ENCODE results near the gene RAB6B. TPM values are rescaled to one million over a fixed set of nuclear protein-coding genes. Genes with fewer than 3 reads are reported as not detected.

Gene RAB6B
- total and polyA plus RNA-seq, 8 donors = 1.6 to 9.2 (median 3.9) TPM

DNA sequence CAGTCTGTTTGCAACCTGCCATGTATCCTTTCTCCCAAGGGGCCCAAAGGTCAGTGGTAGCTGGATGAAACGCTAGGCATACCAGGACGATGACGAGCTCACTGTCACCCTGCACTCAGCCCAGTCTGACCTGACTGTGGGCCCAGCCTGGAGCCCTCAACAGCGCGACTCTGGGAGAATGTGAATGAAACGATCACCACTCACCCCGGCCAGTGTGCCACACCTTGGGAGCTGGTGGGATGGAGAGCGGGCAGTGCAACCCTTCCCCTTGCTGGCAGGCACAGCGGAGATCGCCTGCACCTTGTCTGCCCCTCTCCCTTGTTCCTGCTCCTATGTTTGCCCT is 62.9 kb downstream of the RAB6B start:
- FAIRE-seq = no peak
- intact Hi-C loops (cut with DNase I) = no loop called here
- Histone ChIP-seq H3K9me3 (no peaks in the 10 kb centered on the region), H3K4me1 (no peaks in the 10 kb centered on the region), H3K36me3 (no peaks in the 10 kb centered on the region), H3K4me3 (no peak overlapping the region), H3K27ac (no peak overlapping the region), H3K27me3 (no peaks in the 10 kb centered on the region)
- whole genome bisulfite sequencing, 2 donors = 90 to 91% methylated on average over 10 of the region's 10 CpGs
- no peak for TF ChIP-seq CTCF (IDR thresholded peaks at IDR 0.05)
- ATAC-seq = no peak
- DNase-seq = no peak

DNA sequence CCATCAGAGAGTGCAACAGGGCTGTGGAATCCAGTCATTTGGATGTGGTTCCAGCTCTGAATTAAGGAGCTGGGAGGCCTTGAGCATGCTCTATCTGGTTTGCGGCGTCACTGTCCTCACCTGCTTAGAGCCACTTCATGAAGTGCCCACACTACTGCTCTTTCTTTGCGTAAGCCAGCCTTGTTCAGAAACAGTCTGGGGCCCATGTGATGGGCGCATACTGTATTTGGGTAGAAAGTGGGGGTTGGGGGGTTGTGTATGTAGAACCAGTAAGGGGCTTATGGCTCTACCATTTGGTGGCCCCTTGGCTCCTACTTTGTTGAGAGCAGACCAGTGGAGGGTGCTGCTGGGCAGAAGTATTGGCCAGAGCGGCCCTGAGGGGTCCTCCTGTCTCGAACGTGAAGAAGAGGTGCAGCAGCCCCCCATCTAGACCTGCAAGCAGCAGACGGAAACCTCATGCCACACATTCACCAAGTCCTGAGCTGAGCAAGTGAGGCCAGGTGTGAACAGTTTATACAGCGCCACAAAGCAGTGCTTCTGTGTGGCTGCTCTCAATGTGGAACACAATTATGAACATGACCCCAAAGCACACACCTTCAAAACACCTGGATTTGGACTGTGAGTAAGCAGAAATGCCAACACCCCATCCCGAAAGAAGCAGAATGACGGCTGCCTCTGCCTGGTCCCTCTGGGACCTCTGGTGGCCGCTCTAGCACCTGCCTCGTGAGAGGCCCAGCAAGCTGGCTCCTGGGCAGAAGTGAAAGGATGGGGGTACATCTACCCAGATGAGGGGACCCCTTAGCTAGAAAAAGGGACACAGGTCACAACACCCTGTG is 63.5 kb downstream of the RAB6B start:
- no peaks in the 10 kb centered on the region for H3K9me3 ChIP-seq
- TF ChIP-seq CTCF (IDR thresholded peaks at IDR 0.05) = no peak
- no peak for ATAC-seq
- no peak for DNase-seq
- no peaks in the 10 kb centered on the region for H3K27me3 ChIP-seq
- intact Hi-C loops (cut with DNase I) = no loop called here
- H3K4me1 ChIP-seq = no peaks in the 10 kb centered on the region
- H3K4me3 ChIP-seq = no peak overlapping the region
- no peak overlapping the region for H3K27ac ChIP-seq
- WGBS, 2 donors = 80 to 84% methylated on average over 13 of the region's 13 CpGs
- FAIRE-seq = no peak
- no peaks in the 10 kb centered on the region for H3K36me3 ChIP-seq

DNA sequence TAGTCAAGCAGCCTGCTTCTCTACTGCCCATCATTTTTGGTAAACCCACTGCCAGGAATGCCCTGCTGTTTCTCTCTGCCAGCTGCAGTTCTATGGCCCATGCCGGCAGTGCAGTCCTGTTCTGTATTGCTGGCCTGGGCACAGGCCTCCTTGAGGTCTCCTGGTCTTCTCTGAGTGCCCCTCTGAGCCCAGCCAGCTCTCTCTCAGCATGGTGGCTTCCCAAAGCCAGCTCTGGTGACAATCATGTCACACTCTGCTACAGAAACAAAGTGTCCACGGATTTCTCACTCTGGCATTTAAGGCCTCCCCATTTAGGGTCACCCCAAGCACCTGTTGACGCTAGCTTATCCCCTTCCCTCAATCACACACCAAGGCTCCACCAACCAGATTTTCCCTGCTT is 65.6 kb downstream of the RAB6B start:
- no peaks in the 10 kb centered on the region for H3K4me1 ChIP-seq
- TF ChIP-seq CTCF (IDR thresholded peaks at IDR 0.05) = no peak
- DNase-seq = no peak
- no peak for ATAC-seq
- H3K36me3 ChIP-seq = no peaks in the 10 kb centered on the region
- no peaks in the 10 kb centered on the region for H3K9me3 ChIP-seq
- no peak overlapping the region for H3K27ac ChIP-seq
- no peaks in the 10 kb centered on the region for H3K27me3 ChIP-seq
- intact Hi-C loops (cut with DNase I) = no loop called here
- no peak overlapping the region for H3K4me3 ChIP-seq
- FAIRE-seq = no peak
- WGBS, 2 donors = 89% methylated on average over 3 of the region's 3 CpGs

- DNase-seq (peak in 1 of 6 donors; percentile 6), ATAC-seq (no peak), FAIRE-seq (no peak)
- 51% methylated on average over 3 of the region's 3 CpGs for WGBS, 2 donors
- TF ChIP-seq CTCF (IDR thresholded peaks at IDR 0.05) = no peak
- H3K27me3 ChIP-seq = no peaks in the 10 kb centered on the region
- no peak overlapping the region for H3K27ac ChIP-seq
- intact Hi-C loops (cut with DNase I) = no loop called here
- no peaks in the 10 kb centered on the region for H3K4me1 ChIP-seq
- peaks cover 0 to 2% (median 2%) of the 10 kb centered on the region in 3 donors for H3K36me3 ChIP-seq
- H3K4me3 ChIP-seq = no peak overlapping the region
- H3K9me3 ChIP-seq = no peaks in the 10 kb centered on the region
Observed at GRCh38 chr3:133829310-133829707, 66.4 kb downstream of the RAB6B start.

DNA sequence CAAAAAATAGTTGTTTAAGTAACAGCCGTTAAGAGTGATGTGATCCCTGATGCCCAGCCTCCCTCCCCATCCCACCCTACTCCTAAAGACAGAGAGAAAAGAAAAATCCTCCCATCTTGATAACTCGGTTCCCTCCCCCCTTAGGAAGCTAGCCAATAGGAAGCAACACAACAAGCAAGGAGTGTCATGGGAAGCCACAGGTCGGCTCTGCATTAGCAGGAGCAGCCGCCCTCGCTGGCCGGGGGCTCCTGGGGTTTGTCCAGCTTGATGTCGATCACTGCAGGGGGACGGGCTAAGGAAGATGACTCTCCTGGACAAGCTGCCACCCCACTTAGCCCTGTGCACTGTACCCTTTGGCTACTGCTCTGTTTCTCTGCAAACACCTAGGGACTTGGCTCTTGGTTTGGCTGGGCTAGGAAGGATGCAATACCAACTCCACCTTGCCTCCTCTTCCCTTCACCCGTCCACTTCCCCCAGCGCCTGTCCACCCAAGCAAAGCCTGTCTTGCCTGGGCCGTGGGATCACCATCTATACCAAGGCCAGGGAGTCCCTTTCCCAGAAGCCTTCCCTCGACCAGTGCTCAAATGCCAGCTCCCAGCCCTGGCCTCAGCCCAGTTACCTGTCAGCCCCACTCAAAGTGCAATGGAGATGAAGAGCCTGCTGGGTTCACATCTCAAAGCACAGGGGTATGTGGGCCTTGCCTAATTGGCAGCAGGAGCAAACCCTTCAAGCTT is 66.9 kb downstream of the RAB6B start:
- ATAC-seq (peak in 1 of 4 donors; percentile 8), DNase-seq (peak in 1 of 6 donors; percentile 10), FAIRE-seq (no peak)
- no peaks in the 10 kb centered on the region for H3K9me3 ChIP-seq
- peaks cover 0 to 8% (median 3%) of the 10 kb centered on the region in 3 donors for H3K36me3 ChIP-seq
- no peaks in the 10 kb centered on the region for H3K27me3 ChIP-seq
- no peak for TF ChIP-seq CTCF (IDR thresholded peaks at IDR 0.05)
- intact Hi-C loops (cut with DNase I) = no loop called here
- WGBS, 2 donors = 53 to 62% methylated on average over 12 of the region's 12 CpGs
- no peaks in the 10 kb centered on the region for H3K4me1 ChIP-seq
- no peak overlapping the region for H3K27ac ChIP-seq
- no peak overlapping the region for H3K4me3 ChIP-seq
